HG02943 (cell line): ENCODE data around the gene KATNB1.

ENCODE experiments used
- ATAC-seq: cut with Tn5 transposase; IDR thresholded peaks from one replicate; pipeline ENCODE4 v1.9.1; 2021; ENCODE audit warnings: mild to moderate bottlenecking, low read depth, moderate library complexity; ENCODE audit not compliant: unreplicated experiment

Gene KATNB1, protein sequence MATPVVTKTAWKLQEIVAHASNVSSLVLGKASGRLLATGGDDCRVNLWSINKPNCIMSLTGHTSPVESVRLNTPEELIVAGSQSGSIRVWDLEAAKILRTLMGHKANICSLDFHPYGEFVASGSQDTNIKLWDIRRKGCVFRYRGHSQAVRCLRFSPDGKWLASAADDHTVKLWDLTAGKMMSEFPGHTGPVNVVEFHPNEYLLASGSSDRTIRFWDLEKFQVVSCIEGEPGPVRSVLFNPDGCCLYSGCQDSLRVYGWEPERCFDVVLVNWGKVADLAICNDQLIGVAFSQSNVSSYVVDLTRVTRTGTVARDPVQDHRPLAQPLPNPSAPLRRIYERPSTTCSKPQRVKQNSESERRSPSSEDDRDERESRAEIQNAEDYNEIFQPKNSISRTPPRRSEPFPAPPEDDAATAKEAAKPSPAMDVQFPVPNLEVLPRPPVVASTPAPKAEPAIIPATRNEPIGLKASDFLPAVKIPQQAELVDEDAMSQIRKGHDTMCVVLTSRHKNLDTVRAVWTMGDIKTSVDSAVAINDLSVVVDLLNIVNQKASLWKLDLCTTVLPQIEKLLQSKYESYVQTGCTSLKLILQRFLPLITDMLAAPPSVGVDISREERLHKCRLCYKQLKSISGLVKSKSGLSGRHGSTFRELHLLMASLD

GRCh38 chr16:57735755-57736418 is at the start of gene KATNB1:
Gene KATNB1 (plus strand): TSS chr16:57735770. CDS start chr16:57737244, 1,474 bp downstream.
- no peak for ATAC-seq

DNA sequence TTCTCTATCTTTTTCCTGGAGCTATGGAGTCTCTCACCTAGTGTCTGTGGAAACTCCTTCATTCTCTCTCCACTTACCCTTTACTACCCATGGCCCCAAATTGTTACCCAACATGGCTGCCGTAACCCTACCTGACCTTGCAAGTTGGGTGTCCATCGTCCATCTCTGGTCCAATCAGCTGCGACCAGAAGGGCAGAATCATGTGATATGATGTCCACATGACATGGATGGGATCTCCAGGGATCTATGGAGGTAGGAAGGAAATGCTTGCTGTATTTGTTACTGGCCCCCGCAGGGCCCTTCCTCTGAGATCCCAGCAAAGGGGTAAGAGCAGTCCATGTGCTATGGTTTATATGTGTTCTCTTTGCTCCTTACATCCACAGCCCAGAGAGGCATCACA is 49.0 kb upstream of the KATNB1 start:
- ATAC-seq, result no peak

DNA sequence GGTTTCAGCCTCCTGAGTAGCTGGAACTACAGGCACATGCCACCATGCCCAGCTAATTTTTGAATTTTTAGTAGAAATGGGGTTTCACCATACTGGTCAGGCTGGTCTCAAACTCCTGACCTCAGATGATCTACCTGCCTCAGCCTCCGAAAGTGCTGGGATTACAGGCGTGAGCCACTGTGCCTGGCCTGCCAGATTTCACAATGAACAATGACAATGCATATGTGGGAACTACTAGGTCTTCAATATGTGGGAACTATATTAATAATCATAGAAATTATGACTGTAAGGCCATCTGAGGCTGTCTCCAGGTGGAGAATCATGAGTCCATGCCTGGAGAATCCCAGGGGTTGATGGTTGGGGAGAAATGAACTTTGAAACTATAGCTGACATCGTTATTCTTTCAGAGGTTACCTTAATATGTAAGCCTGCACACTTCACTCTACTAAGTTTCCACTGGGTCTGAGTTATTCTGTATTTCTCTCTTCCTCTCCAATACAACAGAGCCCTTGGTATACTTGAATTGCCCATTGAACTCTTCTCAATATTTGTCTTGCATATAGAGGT is 48.1 kb upstream of the KATNB1 start:
- no peak for ATAC-seq

DNA sequence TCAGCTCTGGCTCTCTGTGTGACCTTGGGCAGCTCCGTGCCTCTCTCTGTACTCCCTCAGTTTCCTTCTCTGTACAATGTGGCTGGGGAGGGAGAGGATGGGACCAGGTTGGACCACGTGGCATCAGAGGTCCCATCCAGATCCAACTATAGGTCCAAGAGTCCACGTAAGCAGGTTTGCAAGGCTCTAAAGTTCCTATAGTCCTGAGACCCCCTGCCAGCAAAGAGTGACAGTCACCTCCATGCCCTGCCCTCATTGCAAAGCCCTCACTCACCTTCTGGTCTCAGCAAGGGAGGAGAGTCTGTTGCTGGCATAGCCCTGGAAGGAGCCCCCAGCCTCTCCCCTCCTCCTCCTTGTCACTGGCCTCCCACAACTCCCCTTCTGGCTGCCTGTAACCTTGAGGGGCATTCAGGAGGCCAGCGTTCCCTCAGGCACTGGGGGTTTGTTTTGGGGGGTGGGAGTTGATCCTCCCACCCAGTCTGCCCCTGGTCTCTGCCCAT is 47.0 kb upstream of the KATNB1 start:
- no peak for ATAC-seq

GRCh38 chr16:57688987-57689761 is 46.4 kb upstream of the KATNB1 start:
- ATAC-seq, result no peak

DNA sequence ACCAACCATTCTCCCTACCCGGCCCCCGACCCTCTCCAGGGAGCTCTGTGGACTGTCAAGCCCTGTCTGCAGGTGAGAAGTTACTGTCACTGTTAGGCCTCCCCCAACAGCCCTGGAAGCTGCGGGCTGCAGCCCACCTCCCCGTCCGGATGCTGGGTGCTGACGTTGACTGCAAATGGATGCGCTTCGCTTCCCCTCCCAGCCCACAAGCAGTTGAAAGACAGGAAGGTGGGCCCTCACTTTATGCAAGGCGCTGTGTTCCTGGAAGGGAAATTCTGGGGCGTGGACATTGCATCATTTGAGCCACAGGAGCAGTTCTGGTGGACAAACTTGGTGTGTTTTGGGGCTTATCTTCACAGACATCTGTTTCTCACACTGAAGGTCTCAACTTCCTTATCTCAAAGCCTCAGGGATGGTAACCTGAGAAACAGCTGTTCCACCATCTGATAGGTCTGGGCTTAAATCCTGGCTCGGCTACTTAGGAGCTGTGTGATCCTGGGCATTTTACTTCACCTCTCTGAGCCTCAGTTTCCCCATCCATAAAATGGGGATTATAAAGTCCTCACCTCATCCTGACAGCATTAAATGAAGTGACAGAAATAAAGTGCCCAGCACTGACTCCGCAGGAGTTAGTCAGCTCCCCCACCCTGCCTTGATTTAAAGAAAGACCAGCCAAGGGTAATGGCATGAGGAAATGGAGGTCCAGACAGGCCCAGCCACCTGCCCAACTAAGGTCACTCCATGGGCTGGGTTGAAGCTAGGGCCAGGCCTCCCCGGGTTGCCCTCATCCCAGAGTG is 45.6 kb upstream of the KATNB1 start:
- no peak for ATAC-seq

GRCh38 chr16:57690782-57691471 is 44.6 kb upstream of the KATNB1 start:
- no peak for ATAC-seq

- no peak for ATAC-seq
Observed at GRCh38 chr16:57692636-57693035, 42.9 kb upstream of the KATNB1 start.

DNA sequence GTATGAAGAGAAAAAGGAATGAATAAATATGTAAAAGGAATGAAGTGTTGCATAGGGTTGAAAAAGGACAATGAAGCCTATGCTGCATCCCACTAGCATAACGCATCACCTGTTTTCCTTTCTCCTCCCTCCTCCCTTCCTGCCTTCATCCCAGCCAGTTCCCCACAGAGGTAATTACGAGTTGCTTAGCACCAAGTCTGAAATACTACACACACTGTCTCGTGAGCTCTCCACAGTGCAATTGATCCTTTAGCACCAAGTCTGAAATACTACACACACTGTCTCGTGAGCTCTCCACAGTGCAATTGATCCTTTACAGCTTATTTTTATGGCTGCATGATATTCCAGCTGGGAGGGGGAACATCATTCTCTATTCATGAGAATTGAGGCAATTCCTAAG is 42.0 kb upstream of the KATNB1 start:
- ATAC-seq, result no peak

- ATAC-seq, result no peak
Observed at GRCh38 chr16:57694231-57694724, 41.3 kb upstream of the KATNB1 start.

DNA sequence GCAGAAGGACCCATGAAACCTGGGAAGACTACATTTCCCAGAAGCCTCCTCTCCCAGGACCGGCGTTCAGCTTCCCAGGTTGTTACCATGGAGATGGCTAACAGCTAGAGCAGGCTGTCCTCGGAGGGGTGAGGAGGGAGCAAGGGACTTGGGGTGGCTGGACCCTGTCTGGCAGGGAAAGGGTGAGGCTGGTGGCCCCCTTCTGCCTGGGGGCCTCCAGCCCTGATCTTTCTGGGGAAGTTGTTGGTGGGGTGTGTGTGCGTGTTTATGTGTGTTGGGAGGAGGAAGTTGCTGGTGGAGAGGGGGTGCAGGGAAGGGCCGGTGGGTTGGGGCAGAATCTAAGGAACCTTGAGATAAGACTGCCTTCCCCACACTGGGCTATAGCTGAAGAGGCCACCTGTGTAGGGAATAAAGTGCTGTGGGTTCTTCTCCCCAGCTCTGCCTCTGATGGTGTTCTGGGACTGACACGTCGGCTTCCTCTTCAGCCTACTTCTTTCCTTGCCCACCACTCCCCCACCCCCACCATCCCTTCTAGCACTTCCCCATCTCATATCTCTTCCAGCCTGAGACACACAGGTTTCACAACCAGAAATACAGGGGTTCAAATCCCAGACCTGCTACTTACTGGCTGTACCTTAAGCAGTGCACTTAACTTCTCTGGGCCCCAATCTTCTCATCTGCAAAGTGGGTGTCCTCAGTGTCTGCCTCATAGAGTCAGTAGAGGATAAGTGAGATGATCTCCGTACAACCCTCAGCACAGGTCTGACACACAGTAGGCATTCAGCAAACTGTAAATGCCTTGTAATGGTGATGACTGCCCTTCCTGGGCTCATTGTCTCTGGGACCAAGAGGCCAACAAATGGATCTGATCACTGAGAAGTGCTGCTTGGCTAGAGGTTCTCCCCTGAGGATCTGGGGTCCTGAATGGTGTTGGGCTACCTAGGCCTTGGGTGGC is 40.6 kb upstream of the KATNB1 start, which contains the start of gene DRC7:
Gene DRC7, plus strand, starts transcription at position 82 of the 955 bp plus-strand sequence. CDS start 3,144 bp downstream, outside the sequence.
- no peak for ATAC-seq

DNA sequence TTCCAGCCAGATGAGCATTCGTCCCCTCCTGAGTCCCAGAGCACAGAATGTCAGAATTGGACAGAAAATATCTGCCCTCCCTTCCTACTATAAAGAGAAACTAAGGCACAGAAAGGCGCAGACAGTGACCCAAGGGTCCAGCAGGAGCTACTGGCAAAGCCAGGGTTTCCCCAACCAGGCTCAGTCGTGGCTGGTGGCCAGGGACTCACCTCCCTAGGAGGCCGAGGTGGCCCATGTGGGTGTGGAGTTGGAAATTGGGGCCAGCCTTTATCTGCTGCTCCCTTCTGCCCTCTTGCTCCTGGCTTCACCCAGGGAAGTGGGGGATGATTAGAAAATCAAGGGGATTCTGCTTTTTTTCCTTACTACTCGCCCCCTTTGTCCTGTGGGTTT is 39.9 kb upstream of the KATNB1 start:
- no peak for ATAC-seq

DNA sequence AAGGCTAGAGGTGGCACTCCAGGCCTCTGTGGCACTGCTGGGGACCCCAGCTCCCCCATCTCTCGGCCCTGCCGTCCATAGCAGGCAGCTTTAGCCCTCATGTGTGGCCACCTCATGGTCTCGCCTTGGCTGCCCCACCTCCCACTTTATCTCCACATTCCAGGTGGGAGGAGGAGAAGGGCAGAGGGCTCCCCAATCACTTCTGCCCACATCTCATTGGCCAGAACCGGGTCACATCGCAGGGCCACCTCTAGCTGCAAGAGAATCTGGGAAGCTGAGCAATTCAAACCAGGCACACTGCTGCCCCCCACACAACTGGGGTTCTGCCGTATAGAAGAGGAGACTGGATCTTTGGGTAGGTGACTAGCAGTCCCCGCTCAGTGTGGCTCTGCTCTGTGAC is 39.3 kb upstream of the KATNB1 start:
- ATAC-seq, result no peak

DNA sequence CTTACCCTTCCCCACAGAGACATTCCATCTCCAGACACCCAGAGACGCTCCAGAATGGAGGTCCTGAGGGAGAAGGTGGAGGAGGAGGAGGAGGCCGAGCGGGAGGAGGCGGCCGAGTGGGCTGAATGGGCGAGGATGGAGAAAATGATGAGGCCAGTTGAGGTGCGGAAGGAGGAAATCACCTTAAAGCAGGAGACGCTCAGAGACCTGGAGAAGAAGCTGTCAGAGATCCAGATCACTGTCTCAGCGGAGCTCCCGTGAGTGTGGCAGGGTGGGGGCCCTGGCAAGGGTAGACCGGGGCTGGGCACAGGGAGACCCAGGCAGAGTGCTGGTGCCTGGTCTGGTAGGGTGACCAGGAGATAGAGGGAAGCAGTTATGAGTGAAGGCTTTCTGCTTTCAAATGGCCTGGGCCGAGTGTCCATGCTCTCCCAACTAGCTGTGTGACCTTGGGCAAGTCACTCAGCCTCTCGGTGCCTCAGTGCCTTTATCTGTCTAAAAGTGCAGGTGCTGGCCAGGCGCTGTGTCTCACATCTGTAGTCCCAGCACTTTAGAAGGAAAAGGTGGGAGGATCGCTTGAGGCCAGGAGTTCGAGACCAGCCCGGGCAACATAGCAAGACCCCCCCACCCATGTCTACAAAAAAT is 37.6 kb upstream of the KATNB1 start:
- no peak for ATAC-seq

DNA sequence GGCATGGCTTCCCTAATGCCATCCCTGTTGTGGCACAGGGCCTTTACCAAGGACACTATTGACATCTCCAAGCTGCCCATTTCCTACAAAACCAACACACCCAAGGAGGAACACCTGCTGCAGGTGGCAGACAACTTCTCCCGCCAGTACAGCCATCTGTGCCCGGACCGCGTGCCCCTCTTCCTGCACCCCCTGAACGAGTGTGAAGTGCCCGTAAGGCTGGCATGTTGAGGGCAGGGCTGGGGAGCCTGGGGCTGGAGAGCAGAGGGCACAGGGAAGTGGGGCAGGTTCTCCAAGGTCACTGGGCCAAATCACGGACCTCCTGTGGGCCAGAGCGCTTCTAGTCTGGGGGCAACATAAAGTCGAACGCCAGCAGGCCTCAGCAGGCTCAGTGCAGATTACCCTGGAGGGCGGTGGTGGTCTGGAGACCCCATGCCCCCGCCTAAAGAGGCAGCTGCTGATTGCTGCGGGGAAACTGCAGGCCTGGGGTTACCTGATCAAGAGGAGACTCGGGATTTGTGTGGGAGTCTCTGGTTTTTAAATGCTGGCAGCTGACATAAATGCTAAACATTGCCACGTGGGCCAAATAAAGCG is 36.7 kb upstream of the KATNB1 start:
- no peak for ATAC-seq

- ATAC-seq, result no peak
Observed at GRCh38 chr16:57699481-57699880, 36.1 kb upstream of the KATNB1 start.

DNA sequence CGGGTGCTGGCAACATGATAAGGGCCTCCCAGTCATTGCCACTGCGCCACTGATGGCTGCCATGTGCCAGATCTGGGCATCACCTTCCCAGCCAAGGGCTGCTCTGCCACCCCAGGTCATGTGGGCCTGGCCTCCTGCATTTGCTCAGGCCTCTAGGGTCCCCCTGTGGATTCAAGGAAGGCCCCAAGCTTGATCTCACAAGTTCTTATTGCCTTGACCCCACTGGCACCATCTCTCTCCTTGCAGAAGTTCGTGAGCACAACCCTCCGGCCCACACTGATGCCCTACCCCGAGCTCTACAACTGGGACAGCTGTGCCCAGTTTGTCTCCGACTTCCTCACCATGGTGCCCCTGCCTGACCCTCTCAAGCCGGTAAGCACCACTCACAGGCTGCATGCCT is 35.7 kb upstream of the KATNB1 start:
- no peak for ATAC-seq
